Middle frontal gyrus (tissue), 1 donor: ENCODE data around the gene NOP56.
A peak's percentile ranks its signal among the peaks of the same experiment; 100 is the strongest.

Experiments
- DNase-seq: peaks from one replicate; pipeline ENCODE4 v3.0.0-alpha.2; 2015; ENCODE audit warnings: low spot score; ENCODE audit errors: extremely low spot score

Gene NOP56, protein sequence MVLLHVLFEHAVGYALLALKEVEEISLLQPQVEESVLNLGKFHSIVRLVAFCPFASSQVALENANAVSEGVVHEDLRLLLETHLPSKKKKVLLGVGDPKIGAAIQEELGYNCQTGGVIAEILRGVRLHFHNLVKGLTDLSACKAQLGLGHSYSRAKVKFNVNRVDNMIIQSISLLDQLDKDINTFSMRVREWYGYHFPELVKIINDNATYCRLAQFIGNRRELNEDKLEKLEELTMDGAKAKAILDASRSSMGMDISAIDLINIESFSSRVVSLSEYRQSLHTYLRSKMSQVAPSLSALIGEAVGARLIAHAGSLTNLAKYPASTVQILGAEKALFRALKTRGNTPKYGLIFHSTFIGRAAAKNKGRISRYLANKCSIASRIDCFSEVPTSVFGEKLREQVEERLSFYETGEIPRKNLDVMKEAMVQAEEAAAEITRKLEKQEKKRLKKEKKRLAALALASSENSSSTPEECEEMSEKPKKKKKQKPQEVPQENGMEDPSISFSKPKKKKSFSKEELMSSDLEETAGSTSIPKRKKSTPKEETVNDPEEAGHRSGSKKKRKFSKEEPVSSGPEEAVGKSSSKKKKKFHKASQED

GRCh38 chr20:2651772-2652723 is at the start of gene NOP56:
NOP56 (plus strand) TSS chr20:2652632; CDS start chr20:2652661, 29 bp downstream.
- peak; percentile 92 for DNase-seq

DNA sequence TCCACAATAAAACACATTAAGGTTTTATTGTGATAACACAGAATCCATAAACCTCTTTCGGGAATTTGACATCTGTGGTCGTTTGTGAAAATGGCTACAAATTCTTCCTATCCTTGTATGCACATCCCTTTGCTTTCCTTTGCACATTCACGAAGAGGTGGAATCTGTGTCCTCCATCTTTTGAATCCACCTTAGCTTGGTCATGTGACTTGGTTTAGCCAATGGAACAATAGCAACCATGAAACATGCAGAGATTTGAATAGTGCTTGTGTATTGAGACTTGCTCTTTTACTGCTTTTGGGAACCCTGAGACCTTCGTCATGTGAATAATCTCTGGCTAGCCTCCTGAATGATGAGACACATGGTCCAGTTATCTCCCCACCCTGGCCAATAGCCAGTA is 49.7 kb upstream of the NOP56 start:
- no peak for DNase-seq

DNA sequence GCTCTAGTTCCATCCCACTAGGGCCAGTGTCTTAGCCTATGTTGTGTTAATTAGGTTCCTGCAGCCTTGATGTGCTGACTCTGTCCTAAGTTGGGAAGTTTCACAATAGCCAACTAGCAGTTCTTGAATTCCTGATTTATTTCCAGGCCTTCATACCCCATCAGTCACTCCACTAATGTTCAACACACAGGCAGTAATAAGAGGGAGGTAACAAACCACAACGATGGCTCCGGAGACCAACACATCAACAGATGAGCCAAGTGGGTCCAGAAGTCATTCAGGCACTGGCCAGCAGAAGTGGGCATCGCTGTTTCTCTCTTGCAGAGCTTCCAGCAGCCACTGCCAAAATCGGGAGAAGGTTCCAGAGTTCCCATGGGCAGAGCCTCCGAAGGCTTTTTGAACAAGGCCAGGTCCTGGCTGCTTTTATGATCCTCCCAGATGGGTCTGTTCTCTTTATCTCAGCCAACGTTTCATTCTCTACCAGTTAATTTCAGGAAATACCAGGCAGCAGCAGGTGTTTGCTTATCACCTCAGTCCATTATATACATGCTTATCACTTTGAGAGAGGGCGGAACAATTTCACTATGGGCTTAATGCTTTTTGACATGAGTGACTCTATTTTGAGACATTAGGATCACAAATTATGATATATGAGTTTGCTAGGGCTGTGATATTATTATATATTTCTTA is 48.5 kb upstream of the NOP56 start:
- no peak for DNase-seq

GRCh38 chr20:2604506-2604835 is 48.0 kb upstream of the NOP56 start:
- DNase-seq, result no peak

- no peak for DNase-seq
These were observed 45.9 kb upstream of the NOP56 start for GRCh38 chr20:2606507-2607006.

- DNase-seq, result no peak
These were observed 42.1 kb upstream of the NOP56 start for GRCh38 chr20:2610326-2610725.

- DNase-seq, result no peak
These were observed 41.3 kb upstream of the NOP56 start for GRCh38 chr20:2610941-2611720.

GRCh38 chr20:2612073-2612472 is 40.4 kb upstream of the NOP56 start:
- no peak for DNase-seq

DNA sequence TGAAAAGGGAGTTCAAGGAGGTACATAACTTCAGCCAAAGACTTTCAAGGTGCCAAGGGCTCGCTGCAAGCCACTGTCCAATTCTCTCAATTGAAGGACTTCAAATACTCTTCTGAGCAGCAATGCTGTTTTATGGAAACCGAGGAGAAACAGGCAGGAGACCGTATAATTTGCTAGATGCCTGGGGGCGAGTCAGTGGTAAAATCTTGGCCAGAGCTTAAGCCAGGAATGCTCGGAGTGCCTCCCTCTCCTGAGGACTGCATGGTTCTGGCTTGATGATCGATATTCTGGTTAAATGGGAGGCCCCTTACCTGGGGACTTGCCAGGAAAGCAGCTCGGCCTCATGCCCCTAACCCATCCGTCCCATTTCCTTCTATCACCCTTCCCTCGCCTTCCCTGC is 35.8 kb upstream of the NOP56 start:
- DNase-seq, result no peak

- no peak for DNase-seq
These were observed 35.2 kb upstream of the NOP56 start for GRCh38 chr20:2617099-2617714.

GRCh38 chr20:2618815-2619214 is 33.6 kb upstream of the NOP56 start:
- no peak for DNase-seq

- no peak for DNase-seq
These were observed 33.1 kb upstream of the NOP56 start for GRCh38 chr20:2619337-2619736.

DNA sequence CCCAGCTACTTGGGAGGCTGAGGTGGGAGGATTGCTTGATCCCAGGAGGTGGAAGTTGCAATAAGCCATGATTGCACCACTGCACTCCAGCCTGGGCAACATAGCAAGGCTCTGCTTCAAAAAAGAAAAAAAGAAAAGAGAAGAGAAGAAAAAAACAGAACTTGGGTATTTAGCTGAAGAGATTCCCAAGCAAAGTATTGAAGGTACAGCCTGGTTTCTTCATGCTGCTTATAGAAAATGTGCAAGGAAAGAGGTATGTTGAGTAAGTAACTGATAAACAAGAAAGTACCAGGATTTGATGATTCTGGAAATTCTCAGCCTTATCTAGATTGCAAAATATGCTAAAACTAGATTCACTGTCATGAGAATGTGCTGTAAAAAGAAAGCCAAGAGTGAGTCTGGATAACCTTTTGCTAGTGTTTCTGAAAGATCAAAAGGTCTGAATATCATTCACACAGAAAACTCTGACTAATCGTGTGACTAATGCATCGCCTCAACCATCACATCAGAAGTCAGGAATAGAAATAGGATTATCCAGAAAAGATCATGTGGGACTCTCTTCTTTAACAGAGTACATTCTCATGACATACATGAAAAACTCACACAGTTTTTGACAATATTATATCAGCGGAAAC is 32.4 kb upstream of the NOP56 start:
- no peak for DNase-seq

DNA sequence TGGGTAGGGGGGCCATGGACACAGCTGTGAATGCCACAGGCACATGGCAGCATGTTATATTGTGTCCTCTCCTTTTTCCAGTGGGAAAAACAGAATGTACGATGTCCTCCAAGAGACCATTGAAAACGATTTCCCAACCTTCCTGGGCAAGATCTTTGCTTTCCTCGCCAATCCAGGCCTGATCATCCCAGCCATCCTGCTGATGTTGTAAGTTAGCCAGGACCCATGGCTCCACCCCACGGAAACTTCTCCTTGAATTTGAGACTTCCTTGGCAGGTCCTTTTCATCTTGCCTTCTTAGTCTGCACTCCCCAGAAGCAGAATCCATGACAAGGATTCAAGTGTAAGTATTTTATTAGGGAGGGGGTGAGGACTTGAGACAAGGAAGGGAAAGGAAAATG is 28.2 kb upstream of the NOP56 start:
- no peak for DNase-seq

GRCh38 chr20:2625062-2625461 is 27.4 kb upstream of the NOP56 start:
- no peak for DNase-seq

GRCh38 chr20:2626853-2627541 is 25.4 kb upstream of the NOP56 start:
- no peak for DNase-seq

GRCh38 chr20:2631228-2631627 is 21.2 kb upstream of the NOP56 start:
- DNase-seq, result no peak

DNA sequence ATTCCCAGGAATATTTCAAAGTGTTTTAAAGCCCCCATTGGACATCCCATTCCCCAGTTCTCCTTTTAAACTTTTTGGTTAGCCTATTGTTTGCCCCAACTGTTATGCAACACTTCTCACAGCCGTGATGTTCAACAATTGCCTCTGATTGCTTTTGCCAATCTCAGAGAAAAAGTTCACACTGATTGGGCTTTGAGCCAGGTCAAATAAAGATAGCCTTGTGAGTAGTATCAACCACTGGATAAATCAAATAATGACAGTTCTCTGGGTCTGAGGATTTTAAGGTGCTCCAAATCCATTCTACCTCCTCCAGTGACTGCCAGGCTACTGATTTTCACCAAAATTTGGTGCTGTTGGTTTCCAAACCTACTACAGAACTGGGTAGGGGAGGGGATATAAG is 19.1 kb upstream of the NOP56 start:
- no peak for DNase-seq

DNA sequence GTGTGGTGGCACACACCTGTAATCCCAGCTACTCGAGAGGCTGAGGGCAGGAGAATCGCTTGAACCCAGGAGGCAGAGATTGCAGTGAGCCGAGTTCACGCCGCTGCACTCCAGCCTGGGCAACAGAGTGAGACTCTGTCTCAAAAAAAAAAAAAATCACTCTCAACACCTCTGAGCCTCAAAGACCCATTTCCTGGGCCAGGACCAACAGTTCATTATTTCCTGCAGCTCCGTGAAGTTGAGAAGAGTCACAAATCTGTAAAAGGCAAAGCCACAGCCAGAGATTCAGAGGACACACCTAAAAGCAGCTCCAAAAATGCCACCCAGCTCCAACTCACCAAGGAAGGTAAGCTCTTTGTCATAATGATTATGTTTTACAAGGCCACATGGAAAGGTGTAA is 15.2 kb upstream of the NOP56 start:
- no peak for DNase-seq
